ENCODE results near the gene CCDC149.

GRCh38 chr4:24917076-24917856 is 4.4 kb upstream of the CCDC149 start:
- TF ChIP-seq ATF3 (IDR thresholded peaks at IDR 0.05) = no peak
- TF ChIP-seq CTCF (IDR thresholded peaks at IDR 0.05 in 2 of 3, conservative IDR thresholded peaks at IDR 0.05 in 1 of 3; ENCODE audit: borderline replicate concordance in 1 of 3, insufficient read depth in 1 of 3, low read depth in 2 of 3, low read length in 2 of 3) = no peak
- no peak for TF ChIP-seq EZH2 (IDR thresholded peaks at IDR 0.05)
- TF ChIP-seq ZBTB33 (IDR thresholded peaks at IDR 0.05; ENCODE audit: extremely low read depth, insufficient replicate concordance, low read length) = no peak
